Measurements from ENCODE around the gene PNMA8C. TPM values are rescaled to one million over a fixed set of nuclear protein-coding genes. Genes with fewer than 3 reads are reported as not detected.

The PNMA8C gene
- total RNA-seq, 2 experiments from 2014 or later: not detected

- peaks cover 3% of the 10 kb centered on the region for H3K4me1 ChIP-seq (ENCODE audit: insufficient read depth, low read length)
- Mint-ChIP-seq H3K27ac (no peak overlapping the region), H3K36me3 (ENCODE audit: low read depth) (peaks cover 32% of the 10 kb centered on the region), H3K4me1 (ENCODE audit: low read depth) (peaks cover 20% of the 10 kb centered on the region), H3K9me3 (no peaks in the 10 kb centered on the region), H3K4me3 (no peak overlapping the region), H3K27me3 (peaks cover 8% of the 10 kb centered on the region)
- peaks cover 19% of the 10 kb centered on the region for H3K36me3 ChIP-seq (ENCODE audit: insufficient read depth, low read length)
- DNase-seq (no peak), ATAC-seq (ENCODE audit: poor library complexity) (no peak)
- TF ChIP-seq CTCF (IDR thresholded peaks at IDR 0.05): no peak
- POLR2A ChIA-PET: no interaction called here
- no peaks in the 10 kb centered on the region for H3K9me3 ChIP-seq (ENCODE audit: control insufficient read depth in 1 of 2, insufficient read depth in 1 of 2, low read length in 2 of 2)
- no peak overlapping the region for H3K27ac ChIP-seq (ENCODE audit: low read depth in 1 of 2, low read length in 2 of 2)
- H3K4me3 ChIP-seq (ENCODE audit: low read length): no peak overlapping the region
- intact Hi-C loops (cut with DNase I, micrococcal nuclease): loop anchor here in 1 of 2 experiments (2.0 to 10.0 kb wide), 5 partner anchors 94 to 270 kb away; partner anchors contain the start of gene DACT3
- CTCF ChIA-PET: interaction anchor here (0.7 kb wide), 2 partner anchors 10 to 206 kb away, joined by 3 to 4 read pairs; no protein-coding TSS in a partner anchor
- H3K27me3 ChIP-seq (ENCODE audit: control insufficient read depth in 1 of 2, insufficient read depth in 2 of 2, low read length in 2 of 2): peaks cover 0 to 6% of the 10 kb centered on the region in 2 experiments
These were observed 34.3 kb downstream of the PNMA8C start for GRCh38 chr19:46394402-46394797.

- H3K4me3 ChIP-seq (ENCODE audit: low read length): no peak overlapping the region
- intact Hi-C loops (cut with DNase I, micrococcal nuclease): loop anchor here in 1 of 2 experiments (2.0 to 10.0 kb wide), 5 partner anchors 95 to 271 kb away; partner anchors contain the start of gene DACT3
- Mint-ChIP-seq H3K9me3 (no peaks in the 10 kb centered on the region), H3K4me3 (no peak overlapping the region), H3K36me3 (ENCODE audit: low read depth) (peaks cover 38% of the 10 kb centered on the region), H3K27me3 (peaks cover 3% of the 10 kb centered on the region), H3K27ac (peak overlapping the region; percentile 19), H3K4me1 (ENCODE audit: low read depth) (peaks cover 20% of the 10 kb centered on the region)
- CTCF ChIA-PET: interaction anchor here (0.7 kb wide), 1 partner anchor 9 kb away, joined by 3 read pairs; no protein-coding TSS in a partner anchor
- DNase-seq (no peak), ATAC-seq (ENCODE audit: poor library complexity) (no peak)
- H3K27me3 ChIP-seq (ENCODE audit: control insufficient read depth in 1 of 2, insufficient read depth in 2 of 2, low read length in 2 of 2): peaks cover 0 to 2% of the 10 kb centered on the region in 2 experiments
- peaks cover 3% of the 10 kb centered on the region for H3K4me1 ChIP-seq (ENCODE audit: insufficient read depth, low read length)
- POLR2A ChIA-PET: no interaction called here
- H3K27ac ChIP-seq (ENCODE audit: low read depth in 1 of 2, low read length in 2 of 2): no peak overlapping the region
- H3K36me3 ChIP-seq (ENCODE audit: insufficient read depth, low read length): peaks cover 26% of the 10 kb centered on the region
- H3K9me3 ChIP-seq (ENCODE audit: control insufficient read depth in 1 of 2, insufficient read depth in 1 of 2, low read length in 2 of 2): no peaks in the 10 kb centered on the region
- TF ChIP-seq CTCF (IDR thresholded peaks at IDR 0.05): no peak
These were observed 35.0 kb downstream of the PNMA8C start for GRCh38 chr19:46393456-46394401.

GRCh38 chr19:46392837-46393236, 35.9 kb downstream of the PNMA8C start:
- intact Hi-C loops (cut with DNase I, micrococcal nuclease): loop anchor here in 1 of 2 experiments (10.0 kb wide), 2 partner anchors 108 to 272 kb away; partner anchors contain the start of gene DACT3
- no peak overlapping the region for H3K27ac ChIP-seq (ENCODE audit: low read depth in 1 of 2, low read length in 2 of 2)
- Mint-ChIP-seq H3K4me1 (ENCODE audit: low read depth) (peaks cover 20% of the 10 kb centered on the region), H3K9me3 (no peaks in the 10 kb centered on the region), H3K36me3 (ENCODE audit: low read depth) (peaks cover 47% of the 10 kb centered on the region), H3K4me3 (no peak overlapping the region), H3K27ac (peak overlapping the region; percentile 19), H3K27me3 (no peaks in the 10 kb centered on the region)
- DNase-seq: no peak
- POLR2A ChIA-PET: no interaction called here
- peaks cover 0 to 2% of the 10 kb centered on the region in 2 experiments for H3K27me3 ChIP-seq (ENCODE audit: control insufficient read depth in 1 of 2, insufficient read depth in 2 of 2, low read length in 2 of 2)
- H3K4me1 ChIP-seq (ENCODE audit: insufficient read depth, low read length): peaks cover 3% of the 10 kb centered on the region
- H3K4me3 ChIP-seq (ENCODE audit: low read length): no peak overlapping the region
- no peak for TF ChIP-seq CTCF (IDR thresholded peaks at IDR 0.05)
- H3K9me3 ChIP-seq (ENCODE audit: control insufficient read depth in 1 of 2, insufficient read depth in 1 of 2, low read length in 2 of 2): no peaks in the 10 kb centered on the region
- CTCF ChIA-PET: no interaction called here
- H3K36me3 ChIP-seq (ENCODE audit: insufficient read depth, low read length): peaks cover 35% of the 10 kb centered on the region
- no peak for ATAC-seq (ENCODE audit: poor library complexity)
